Activated naive CD4-positive, alpha-beta T cell treated with anti-CD3 and anti-CD28 coated beads for 36 hours (primary cell): ENCODE data around the gene CYB561D2. TPM values are rescaled to one million over a fixed set of nuclear protein-coding genes. Genes with fewer than 3 reads are reported as not detected.

ENCODE experiments used
- CTCF ChIA-PET: fragments of 350-600 bp; sonication (Branson Sonifier 250); formaldehyde crosslinking; loops from one replicate; lab custom pipeline; 2021; ENCODE audit warnings: antibody characterized with exemption; lab: Charles Lee
- DNase-seq: peaks from one replicate; pipeline ENCODE4 v3.0.0-alpha.2; 2020
- H3K27ac Mint-ChIP-seq: one replicate; pipeline ENCODE4 v1.8.0; 2021; ENCODE audit warnings: mild to moderate bottlenecking, mixed read lengths
- H3K27me3 Mint-ChIP-seq: one replicate; pipeline ENCODE4 v1.8.0; 2021; ENCODE audit warnings: low read depth, mixed read lengths
- H3K36me3 Mint-ChIP-seq: one replicate; pipeline ENCODE4 v1.8.0; 2021; ENCODE audit warnings: low read depth, mixed read lengths
- H3K4me1 Mint-ChIP-seq: one replicate; pipeline ENCODE4 v1.8.0; 2021; ENCODE audit warnings: low read depth, mixed read lengths
- H3K4me3 Mint-ChIP-seq: one replicate; pipeline ENCODE4 v1.8.0; 2021; ENCODE audit warnings: mild to moderate bottlenecking, moderate library complexity, mixed read lengths
- H3K9me3 Mint-ChIP-seq: one replicate; pipeline ENCODE4 v1.8.0; 2021; ENCODE audit warnings: mixed read lengths
- intact Hi-C: fragments of 100-400 bp; cut with micrococcal nuclease; formaldehyde crosslinking; loops from one replicate; pipeline ENCODE4 v1.15.1; 2023
- total RNA-seq, 2 experiments: library from RNA; stranded (reverse); gene quantifications; one replicate each; pipeline ENCODE4 v1.2.3, GENCODE V29; 2021

The CYB561D2 gene
- total RNA-seq, 2 experiments from 2014 or later, result 11.0 to 11.3 TPM

- no peaks in the 10 kb centered on the region for H3K27me3 Mint-ChIP-seq
- no peak overlapping the region for H3K27ac Mint-ChIP-seq
- H3K36me3 Mint-ChIP-seq, result peaks cover 4% of the 10 kb centered on the region
- intact Hi-C loops, result no loop called here
- no peak for DNase-seq
- H3K4me1 Mint-ChIP-seq, result peaks cover 23% of the 10 kb centered on the region
- CTCF ChIA-PET, result interaction anchor here (1.1 to 5.7 kb wide), 9 partner anchors 9 to 130 kb away, joined by 3 to 31 read pairs (median 12); partner anchors contain the start of genes HYAL3, IFRD2 and NAA80
- H3K9me3 Mint-ChIP-seq, result no peaks in the 10 kb centered on the region
- no peak overlapping the region for H3K4me3 Mint-ChIP-seq
Observed at GRCh38 chr3:50325113-50325480, 25.6 kb upstream of the CYB561D2 start.

GRCh38 chr3:50325497-50326181, 25.0 kb upstream of the CYB561D2 start:
- H3K27me3 Mint-ChIP-seq, result no peaks in the 10 kb centered on the region
- H3K4me3 Mint-ChIP-seq, result no peak overlapping the region
- CTCF ChIA-PET, result interaction anchor here (0.8 to 5.7 kb wide), 4 partner anchors 8 to 33 kb away, joined by 3 to 31 read pairs (median 14); partner anchors contain the start of gene IFRD2
- peaks cover 18% of the 10 kb centered on the region for H3K4me1 Mint-ChIP-seq
- no peak overlapping the region for H3K27ac Mint-ChIP-seq
- H3K9me3 Mint-ChIP-seq, result no peaks in the 10 kb centered on the region
- intact Hi-C loops, result no loop called here
- no peak for DNase-seq
- peaks cover 4% of the 10 kb centered on the region for H3K36me3 Mint-ChIP-seq

GRCh38 chr3:50326182-50326541, 24.5 kb upstream of the CYB561D2 start:
- peak overlapping the region; percentile 34 for H3K4me3 Mint-ChIP-seq
- intact Hi-C loops, result no loop called here
- DNase-seq, result no peak
- no peak overlapping the region for H3K27ac Mint-ChIP-seq
- H3K9me3 Mint-ChIP-seq, result no peaks in the 10 kb centered on the region
- no peaks in the 10 kb centered on the region for H3K27me3 Mint-ChIP-seq
- peaks cover 9% of the 10 kb centered on the region for H3K36me3 Mint-ChIP-seq
- CTCF ChIA-PET, result interaction anchor here (0.8 to 5.7 kb wide), 2 partner anchors 11 to 29 kb away, joined by 3 to 31 read pairs; no protein-coding TSS in a partner anchor
- peaks cover 17% of the 10 kb centered on the region for H3K4me1 Mint-ChIP-seq

GRCh38 chr3:50327129-50327528, 23.5 kb upstream of the CYB561D2 start:
- Mint-ChIP-seq H3K27ac (no peak overlapping the region), H3K36me3 (peaks cover 13% of the 10 kb centered on the region)
- CTCF ChIA-PET, result no interaction called here

GRCh38 chr3:50327943-50328691, 22.5 kb upstream of the CYB561D2 start, which contains the start of gene TUSC2:
Gene TUSC2, minus strand, starts transcription at chr3:50328223. Its CDS starts 124 bp downstream, at chr3:50328099.
- intact Hi-C loops, result loop anchor here (1.0 to 2.0 kb wide), 4 partner anchors 9 to 542 kb away; partner anchors contain the start of genes IFRD2 and IP6K1
- DNase-seq, result peak; percentile 98
- H3K4me1 Mint-ChIP-seq, result peaks cover 16% of the 10 kb centered on the region
- H3K27me3 Mint-ChIP-seq, result no peaks in the 10 kb centered on the region
- CTCF ChIA-PET, result interaction anchor here (0.9 to 1.5 kb wide), 4 partner anchors 9 to 82 kb away, joined by 3 to 5 read pairs (median 4); no protein-coding TSS in a partner anchor
- no peaks in the 10 kb centered on the region for H3K9me3 Mint-ChIP-seq
- H3K36me3 Mint-ChIP-seq, result peaks cover 14% of the 10 kb centered on the region
- peak within 1 kb of the TSS; percentile 88 for H3K4me3 Mint-ChIP-seq
- peak within 1 kb of the TSS; percentile 80 for H3K27ac Mint-ChIP-seq

More at GRCh38 chr3:50327129-50327528, 23.5 kb upstream of the CYB561D2 start:
- intact Hi-C loops, result no loop called here
- Mint-ChIP-seq H3K4me1 (peaks cover 17% of the 10 kb centered on the region), H3K27me3 (no peaks in the 10 kb centered on the region), H3K9me3 (no peaks in the 10 kb centered on the region), H3K4me3 (peak overlapping the region; percentile 88)
- no peak for DNase-seq

- H3K4me3 Mint-ChIP-seq, result no peak overlapping the region
- DNase-seq, result no peak
- no peak overlapping the region for H3K27ac Mint-ChIP-seq
- CTCF ChIA-PET, result interaction anchor here (0.6 kb wide), 1 partner anchor 9 kb away, joined by 3 read pairs; no protein-coding TSS in a partner anchor
- H3K36me3 Mint-ChIP-seq, result peaks cover 26% of the 10 kb centered on the region
- peaks cover 29% of the 10 kb centered on the region for H3K4me1 Mint-ChIP-seq
- H3K27me3 Mint-ChIP-seq, result no peaks in the 10 kb centered on the region
- H3K9me3 Mint-ChIP-seq, result no peaks in the 10 kb centered on the region
- intact Hi-C loops, result no loop called here
Observed at GRCh38 chr3:50330330-50330729, 20.3 kb upstream of the CYB561D2 start.

- Mint-ChIP-seq H3K27me3 (no peaks in the 10 kb centered on the region), H3K4me1 (peaks cover 36% of the 10 kb centered on the region), H3K9me3 (no peaks in the 10 kb centered on the region), H3K4me3 (no peak overlapping the region), H3K27ac (peak overlapping the region; percentile 24), H3K36me3 (peaks cover 36% of the 10 kb centered on the region)
- intact Hi-C loops, result no loop called here
- CTCF ChIA-PET, result interaction anchor here (1.0 kb wide), 1 partner anchor 11 kb away, joined by 3 read pairs; no protein-coding TSS in a partner anchor
- DNase-seq, result no peak
Observed at GRCh38 chr3:50331364-50331907, 19.2 kb upstream of the CYB561D2 start.

GRCh38 chr3:50333744-50334328, 16.8 kb upstream of the CYB561D2 start:
- peaks cover 48% of the 10 kb centered on the region for H3K36me3 Mint-ChIP-seq
- intact Hi-C loops, result no loop called here
- no peaks in the 10 kb centered on the region for H3K27me3 Mint-ChIP-seq
- CTCF ChIA-PET, result interaction anchor here (0.7 to 2.8 kb wide), 3 partner anchors 10 to 482 kb away, joined by 3 to 16 read pairs (median 3); partner anchors contain the start of gene HYAL2
- peak overlapping the region; percentile 41 for H3K4me3 Mint-ChIP-seq
- no peak for DNase-seq
- peaks cover 38% of the 10 kb centered on the region for H3K4me1 Mint-ChIP-seq
- H3K9me3 Mint-ChIP-seq, result no peaks in the 10 kb centered on the region
- H3K27ac Mint-ChIP-seq, result peak overlapping the region; percentile 87

GRCh38 chr3:50334339-50335075, 16.2 kb upstream of the CYB561D2 start:
- peaks cover 44% of the 10 kb centered on the region for H3K4me1 Mint-ChIP-seq
- intact Hi-C loops, result loop anchor here (5.0 kb wide), 1 partner anchor 247 kb away; the partner anchor contains the start of gene RBM5
- CTCF ChIA-PET, result interaction anchor here (0.6 to 2.8 kb wide), 2 partner anchors 11 to 76 kb away, joined by 3 to 16 read pairs; partner anchors contain the start of gene HYAL2
- peak overlapping the region; percentile 32 for H3K4me3 Mint-ChIP-seq
- H3K27me3 Mint-ChIP-seq, result no peaks in the 10 kb centered on the region
- H3K27ac Mint-ChIP-seq, result peak overlapping the region; percentile 87
- no peaks in the 10 kb centered on the region for H3K9me3 Mint-ChIP-seq
- no peak for DNase-seq
- peaks cover 50% of the 10 kb centered on the region for H3K36me3 Mint-ChIP-seq

- Mint-ChIP-seq H3K4me3 (peak overlapping the region; percentile 94), H3K36me3 (peaks cover 47% of the 10 kb centered on the region), H3K27ac (peak overlapping the region; percentile 95), H3K9me3 (no peaks in the 10 kb centered on the region), H3K27me3 (no peaks in the 10 kb centered on the region), H3K4me1 (peaks cover 57% of the 10 kb centered on the region)
- CTCF ChIA-PET, result interaction anchor here (0.9 to 4.2 kb wide), 7 partner anchors 8 to 142 kb away, joined by 4 to 31 read pairs (median 6); partner anchors contain the start of genes CYB561D2, HYAL2, HYAL3 and NAA80
- peak; percentile 64 for DNase-seq
- intact Hi-C loops, result loop anchor here (1.0 to 5.0 kb wide), 7 partner anchors 8 to 276 kb away; partner anchors contain the start of genes CYB561D2, HYAL3, IFRD2 and NAA80
Observed at GRCh38 chr3:50336452-50337174, 14.0 kb upstream of the CYB561D2 start.
